ENCODE measurements around the gene TSPAN2.

GRCh38 chr1:115134231-115134630 is 44.9 kb upstream of the TSPAN2 start:
- TF ChIP-seq OSR1 (CRISPR knock-in tag; IDR thresholded peaks at IDR 0.05) (no peak), ZFP3 (CRISPR knock-in tag; IDR thresholded peaks at IDR 0.05) (no peak), RARB (CRISPR knock-in tag; IDR thresholded peaks at IDR 0.05) (no peak), TCF4 (CRISPR knock-in tag; IDR thresholded peaks at IDR 0.05; ENCODE audit: borderline replicate concordance) (no peak), TOX (CRISPR knock-in tag; IDR thresholded peaks at IDR 0.05; ENCODE audit: borderline replicate concordance) (no peak), PATZ1 (CRISPR knock-in tag; IDR thresholded peaks at IDR 0.05; ENCODE audit: borderline replicate concordance) (no peak)
